ENCODE results near the gene MEI1.

The MEI1 gene

DNA sequence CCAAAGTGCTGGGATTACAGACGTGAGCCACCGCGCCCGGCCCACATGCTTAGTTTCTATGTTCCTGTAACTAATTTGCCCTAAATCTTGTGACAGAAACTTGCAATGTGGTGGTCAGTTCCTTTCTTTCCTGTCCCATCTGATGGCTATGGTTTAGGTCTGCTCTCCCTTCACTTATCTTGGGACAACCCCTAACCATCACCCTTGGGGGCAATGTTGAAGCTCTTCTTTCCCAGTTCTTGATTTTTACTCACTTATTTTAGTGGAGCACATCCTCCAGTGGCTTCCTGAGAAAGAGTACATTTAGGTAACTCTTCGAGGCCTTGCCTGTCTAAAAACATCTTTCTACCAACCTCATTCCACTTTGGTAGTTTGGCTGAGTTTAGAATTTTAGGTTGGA is 140.9 kb downstream of the MEI1 start:
- no peak for DNase-seq (ENCODE audit: low read depth in 2 of 2)

- DNase-seq (ENCODE audit: low read depth in 2 of 2): no peak
These were observed 141.9 kb downstream of the MEI1 start for GRCh38 chr22:41841085-41841712.

- no peak for DNase-seq (ENCODE audit: low read depth in 2 of 2)
These were observed 144.0 kb downstream of the MEI1 start for GRCh38 chr22:41842996-41843970.

DNA sequence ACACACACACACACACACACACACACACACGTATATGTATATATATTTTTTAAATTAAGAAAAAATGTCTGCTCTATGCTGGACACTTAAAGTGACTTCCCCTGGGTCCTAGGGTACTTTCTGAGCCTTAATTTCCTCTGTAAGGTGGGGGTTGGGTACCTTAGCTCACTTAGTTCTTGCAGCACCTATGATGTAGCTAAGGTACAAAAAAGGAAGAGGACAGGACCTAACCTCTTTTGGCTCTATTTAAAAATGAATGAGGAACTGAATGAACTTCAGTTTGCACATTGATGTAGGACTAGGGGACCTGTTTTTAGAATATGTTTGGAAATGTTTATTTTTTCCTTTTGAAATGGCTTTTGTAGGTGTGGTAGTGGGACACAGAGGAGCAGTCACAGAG is 144.7 kb downstream of the MEI1 start:
- no peak for DNase-seq (ENCODE audit: low read depth in 2 of 2)

DNA sequence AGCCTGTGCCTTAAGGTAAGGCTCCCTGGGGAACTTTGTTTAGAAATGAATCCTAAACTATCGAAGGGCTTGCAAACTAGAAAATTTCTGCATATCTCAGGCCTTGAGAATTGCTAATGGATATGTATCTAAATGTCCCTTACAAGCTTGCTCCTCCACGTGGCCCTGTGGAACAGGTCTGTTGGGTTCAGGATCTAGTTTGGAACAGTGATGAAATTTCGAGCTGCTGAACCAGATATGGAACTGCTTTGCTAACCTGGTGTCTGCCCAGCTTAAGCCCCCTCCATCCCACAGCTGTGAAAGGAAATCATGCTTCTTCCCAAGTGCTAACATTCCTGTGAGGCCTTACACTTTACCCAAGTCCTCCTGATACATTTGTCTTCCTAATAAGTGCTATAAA is 145.2 kb downstream of the MEI1 start:
- DNase-seq (ENCODE audit: low read depth in 2 of 2): no peak

DNA sequence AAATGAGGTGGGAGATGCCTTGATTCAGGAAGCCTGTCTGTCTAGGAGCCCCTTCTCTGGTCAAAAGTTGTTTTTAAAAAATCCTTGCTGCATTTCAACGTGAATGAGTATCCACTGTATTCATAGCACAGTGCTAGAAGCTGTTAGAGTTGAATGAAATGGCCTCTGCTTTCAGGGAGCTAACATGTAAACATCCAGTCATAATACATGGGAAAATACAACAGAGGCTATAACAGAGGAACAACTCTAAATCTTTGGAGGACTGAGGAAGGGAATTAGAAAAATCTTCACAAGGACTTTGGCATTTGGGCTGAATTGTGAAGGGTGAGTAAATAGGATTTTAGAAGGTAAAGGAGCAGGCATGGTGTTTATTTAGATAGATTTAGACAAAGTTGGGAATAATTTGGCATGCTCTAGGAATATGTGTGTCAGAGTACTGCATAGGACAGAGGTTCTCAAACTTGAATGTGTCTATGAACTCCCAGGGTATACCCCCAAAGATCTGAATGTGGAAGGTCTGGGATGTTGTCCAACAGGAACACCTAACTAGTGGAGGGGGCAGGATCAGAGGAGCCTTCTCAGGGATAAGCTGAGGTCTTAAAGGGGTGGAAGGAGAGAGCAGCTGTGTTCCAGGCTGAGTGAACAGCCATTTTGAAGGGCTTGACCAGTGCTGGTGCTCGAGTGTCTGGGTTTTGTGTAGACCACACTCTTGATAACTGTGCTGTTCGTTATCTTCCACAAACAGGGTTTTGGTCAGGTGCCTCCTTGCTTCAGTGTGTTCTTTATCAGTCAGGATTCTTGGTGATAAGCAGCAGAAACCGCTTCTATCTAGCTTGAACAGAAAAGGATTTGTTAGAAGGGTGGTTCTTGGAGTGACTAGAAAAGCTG is 146.3 kb downstream of the MEI1 start:
- no peak for DNase-seq (ENCODE audit: low read depth in 2 of 2)

GRCh38 chr22:41846268-41846987 is 147.1 kb downstream of the MEI1 start:
- DNase-seq (ENCODE audit: low read depth in 2 of 2): no peak

GRCh38 chr22:41847300-41847699 is 148.0 kb downstream of the MEI1 start:
- no peak for DNase-seq (ENCODE audit: low read depth in 2 of 2)

- DNase-seq (ENCODE audit: low read depth in 2 of 2): no peak
These were observed 149.2 kb downstream of the MEI1 start for GRCh38 chr22:41848468-41848867.

Measured in stimulated activated CD4-positive, alpha-beta T cell treated with anti-CD3 and anti-CD28 coated beads, Interleukin-1b, Interleukin-23, amount 100 ng/mL, for 4 hours (primary cell).